ENCODE results near the gene FGF14.

DNA sequence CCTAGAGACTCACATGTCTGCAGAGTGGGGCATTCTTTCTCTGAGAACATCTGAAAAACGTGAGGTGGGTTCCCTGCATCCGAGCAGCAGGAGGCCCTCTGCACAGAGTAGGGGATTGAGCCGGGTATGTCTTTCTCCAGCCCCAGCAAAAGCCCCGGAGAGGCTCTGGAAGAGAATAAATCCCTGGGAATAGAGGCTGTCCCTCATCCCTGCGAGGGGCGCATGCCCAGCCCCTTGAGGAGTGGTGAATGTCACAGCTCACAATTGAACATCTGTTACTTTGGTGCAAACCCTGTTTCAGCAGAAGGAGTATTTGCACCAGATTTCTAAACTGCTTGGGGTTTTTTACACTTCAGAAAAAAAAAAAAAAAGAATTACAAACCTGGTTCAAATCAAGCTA, 164.6 kb downstream of the FGF14 start:
- TF ChIP-seq, protein P1, sequence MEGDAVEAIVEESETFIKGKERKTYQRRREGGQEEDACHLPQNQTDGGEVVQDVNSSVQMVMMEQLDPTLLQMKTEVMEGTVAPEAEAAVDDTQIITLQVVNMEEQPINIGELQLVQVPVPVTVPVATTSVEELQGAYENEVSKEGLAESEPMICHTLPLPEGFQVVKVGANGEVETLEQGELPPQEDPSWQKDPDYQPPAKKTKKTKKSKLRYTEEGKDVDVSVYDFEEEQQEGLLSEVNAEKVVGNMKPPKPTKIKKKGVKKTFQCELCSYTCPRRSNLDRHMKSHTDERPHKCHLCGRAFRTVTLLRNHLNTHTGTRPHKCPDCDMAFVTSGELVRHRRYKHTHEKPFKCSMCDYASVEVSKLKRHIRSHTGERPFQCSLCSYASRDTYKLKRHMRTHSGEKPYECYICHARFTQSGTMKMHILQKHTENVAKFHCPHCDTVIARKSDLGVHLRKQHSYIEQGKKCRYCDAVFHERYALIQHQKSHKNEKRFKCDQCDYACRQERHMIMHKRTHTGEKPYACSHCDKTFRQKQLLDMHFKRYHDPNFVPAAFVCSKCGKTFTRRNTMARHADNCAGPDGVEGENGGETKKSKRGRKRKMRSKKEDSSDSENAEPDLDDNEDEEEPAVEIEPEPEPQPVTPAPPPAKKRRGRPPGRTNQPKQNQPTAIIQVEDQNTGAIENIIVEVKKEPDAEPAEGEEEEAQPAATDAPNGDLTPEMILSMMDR (IDR thresholded peaks at IDR 0.05): no peak
- TF ChIP-seq POLR2A (IDR thresholded peaks at IDR 0.05) (no peak), POLR2AphosphoS5 (IDR thresholded peaks at IDR 0.05) (no peak)
